HG03439 (cell line): ENCODE results near the gene PRR12.

Experiments
- ATAC-seq: cut with Tn5 transposase; IDR thresholded peaks from one replicate; pipeline ENCODE4 v1.9.1; 2021; ENCODE audit warnings: mild to moderate bottlenecking, moderate library complexity; ENCODE audit not compliant: unreplicated experiment

Gene PRR12

GRCh38 chr19:49641688-49642491 is 50.9 kb downstream of the PRR12 start, which contains the start of gene SCAF1:
Gene SCAF1, plus strand, starts transcription at chr19:49642209. Its CDS starts 2,818 bp downstream, at chr19:49645027.
- peak; percentile 59 for ATAC-seq

GRCh38 chr19:49642492-49643035 is 51.6 kb downstream of the PRR12 start:
- no peak for ATAC-seq

- no peak for ATAC-seq
Observed at GRCh38 chr19:49643466-49643865, 52.5 kb downstream of the PRR12 start.

- ATAC-seq: no peak
Observed at GRCh38 chr19:49645592-49645991, 54.6 kb downstream of the PRR12 start.

- ATAC-seq: no peak
Observed at GRCh38 chr19:49645995-49646394, 55.0 kb downstream of the PRR12 start.

GRCh38 chr19:49646586-49646985 is 55.6 kb downstream of the PRR12 start:
- no peak for ATAC-seq

GRCh38 chr19:49651029-49651819 is 60.2 kb downstream of the PRR12 start:
- ATAC-seq: no peak

- no peak for ATAC-seq
Observed at GRCh38 chr19:49651820-49652550, 61.0 kb downstream of the PRR12 start.

- ATAC-seq: no peak
Observed at GRCh38 chr19:49652551-49653465, 61.8 kb downstream of the PRR12 start.

- ATAC-seq: no peak
Observed at GRCh38 chr19:49653466-49653806, 62.5 kb downstream of the PRR12 start.

GRCh38 chr19:49654581-49654980 is 63.6 kb downstream of the PRR12 start:
- ATAC-seq: no peak

- ATAC-seq: no peak
Observed at GRCh38 chr19:49655570-49656455, 64.8 kb downstream of the PRR12 start.

GRCh38 chr19:49656456-49657109 is 65.6 kb downstream of the PRR12 start:
- ATAC-seq: no peak

GRCh38 chr19:49657493-49658138 is 66.6 kb downstream of the PRR12 start:
- ATAC-seq: no peak

- no peak for ATAC-seq
Observed at GRCh38 chr19:49658139-49658517, 67.1 kb downstream of the PRR12 start.

- ATAC-seq: no peak
Observed at GRCh38 chr19:49658566-49659442, 67.8 kb downstream of the PRR12 start.

GRCh38 chr19:49660338-49660961 is 69.5 kb downstream of the PRR12 start:
- ATAC-seq: no peak
